Measurements from ENCODE around the gene EQTN. TPM values are rescaled to one million over a fixed set of nuclear protein-coding genes. Genes with fewer than 3 reads are reported as not detected.

Gene EQTN
- total and polyA plus RNA-seq, 4 donors: 0.08 to 0.14 TPM; not detected in 2

- H3K27me3 ChIP-seq (ENCODE audit: control insufficient read depth in 4 of 4, insufficient read depth in 4 of 4, low read length in 3 of 4): no peaks in the 10 kb centered on the region
- no peak for DNase-seq (ENCODE audit: low spot score)
- 89% methylated on average over 9 of the region's 9 CpGs for WGBS
- H3K4me1 ChIP-seq (ENCODE audit: control insufficient read depth in 4 of 4, insufficient read depth in 4 of 4, low read length in 3 of 4): no peaks in the 10 kb centered on the region
- no peaks in the 10 kb centered on the region for H3K9me3 ChIP-seq (ENCODE audit: control insufficient read depth in 4 of 4, low read length in 3 of 4)
- H3K27ac ChIP-seq (ENCODE audit: low read depth in 1 of 2, low read length in 2 of 2): no peak overlapping the region
- H3K4me3 ChIP-seq (ENCODE audit: low read depth in 1 of 3, low read length in 3 of 3): no peak overlapping the region
- no peak overlapping the region for H3K9ac ChIP-seq (ENCODE audit: low read depth in 1 of 2, low read length in 2 of 2)
- no peaks in the 10 kb centered on the region for H3K36me3 ChIP-seq (ENCODE audit: control insufficient read depth in 4 of 4, insufficient read depth in 3 of 4, low read depth in 1 of 4, low read length in 3 of 4)
- no peak for TF ChIP-seq GABPA (IDR thresholded peaks at IDR 0.05 in 1 of 2, conservative IDR thresholded peaks at IDR 0.05 in 1 of 2)
- no peak for TF ChIP-seq RXRA (IDR thresholded peaks at IDR 0.05)
- no peak for TF ChIP-seq EGR1 (IDR thresholded peaks at IDR 0.05; ENCODE audit: low read depth in 2 of 2)
- no peak for TF ChIP-seq HNF4A (conservative IDR thresholded peaks at IDR 0.05)
- no peak for TF ChIP-seq SP1 (IDR thresholded peaks at IDR 0.05)
- TF ChIP-seq NR2F2 (IDR thresholded peaks at IDR 0.05): no peak
- TF ChIP-seq, protein P1, sequence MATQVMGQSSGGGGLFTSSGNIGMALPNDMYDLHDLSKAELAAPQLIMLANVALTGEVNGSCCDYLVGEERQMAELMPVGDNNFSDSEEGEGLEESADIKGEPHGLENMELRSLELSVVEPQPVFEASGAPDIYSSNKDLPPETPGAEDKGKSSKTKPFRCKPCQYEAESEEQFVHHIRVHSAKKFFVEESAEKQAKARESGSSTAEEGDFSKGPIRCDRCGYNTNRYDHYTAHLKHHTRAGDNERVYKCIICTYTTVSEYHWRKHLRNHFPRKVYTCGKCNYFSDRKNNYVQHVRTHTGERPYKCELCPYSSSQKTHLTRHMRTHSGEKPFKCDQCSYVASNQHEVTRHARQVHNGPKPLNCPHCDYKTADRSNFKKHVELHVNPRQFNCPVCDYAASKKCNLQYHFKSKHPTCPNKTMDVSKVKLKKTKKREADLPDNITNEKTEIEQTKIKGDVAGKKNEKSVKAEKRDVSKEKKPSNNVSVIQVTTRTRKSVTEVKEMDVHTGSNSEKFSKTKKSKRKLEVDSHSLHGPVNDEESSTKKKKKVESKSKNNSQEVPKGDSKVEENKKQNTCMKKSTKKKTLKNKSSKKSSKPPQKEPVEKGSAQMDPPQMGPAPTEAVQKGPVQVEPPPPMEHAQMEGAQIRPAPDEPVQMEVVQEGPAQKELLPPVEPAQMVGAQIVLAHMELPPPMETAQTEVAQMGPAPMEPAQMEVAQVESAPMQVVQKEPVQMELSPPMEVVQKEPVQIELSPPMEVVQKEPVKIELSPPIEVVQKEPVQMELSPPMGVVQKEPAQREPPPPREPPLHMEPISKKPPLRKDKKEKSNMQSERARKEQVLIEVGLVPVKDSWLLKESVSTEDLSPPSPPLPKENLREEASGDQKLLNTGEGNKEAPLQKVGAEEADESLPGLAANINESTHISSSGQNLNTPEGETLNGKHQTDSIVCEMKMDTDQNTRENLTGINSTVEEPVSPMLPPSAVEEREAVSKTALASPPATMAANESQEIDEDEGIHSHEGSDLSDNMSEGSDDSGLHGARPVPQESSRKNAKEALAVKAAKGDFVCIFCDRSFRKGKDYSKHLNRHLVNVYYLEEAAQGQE (IDR thresholded peaks at IDR 0.05): no peak
- no peak for TF ChIP-seq JUND (IDR thresholded peaks at IDR 0.05)
- TF ChIP-seq FOXA2 (IDR thresholded peaks at IDR 0.05): no peak
These were observed 32.3 kb upstream of the EQTN start for GRCh38 chr9:27329291-27329690.

- H3K4me3 ChIP-seq (ENCODE audit: low read depth in 1 of 3, low read length in 3 of 3): no peak overlapping the region
- H3K36me3 ChIP-seq (ENCODE audit: control insufficient read depth in 4 of 4, insufficient read depth in 3 of 4, low read depth in 1 of 4, low read length in 3 of 4): no peaks in the 10 kb centered on the region
- no peaks in the 10 kb centered on the region for H3K4me1 ChIP-seq (ENCODE audit: control insufficient read depth in 4 of 4, insufficient read depth in 4 of 4, low read length in 3 of 4)
- no peaks in the 10 kb centered on the region for H3K27me3 ChIP-seq (ENCODE audit: control insufficient read depth in 4 of 4, insufficient read depth in 4 of 4, low read length in 3 of 4)
- no peak overlapping the region for H3K9ac ChIP-seq (ENCODE audit: low read depth in 1 of 2, low read length in 2 of 2)
- H3K27ac ChIP-seq (ENCODE audit: low read depth in 1 of 2, low read length in 2 of 2): no peak overlapping the region
- no peak for DNase-seq (ENCODE audit: low spot score)
- no peaks in the 10 kb centered on the region for H3K9me3 ChIP-seq (ENCODE audit: control insufficient read depth in 4 of 4, low read length in 3 of 4)
- TF ChIP-seq SP1 (IDR thresholded peaks at IDR 0.05) (no peak), RAD21 (IDR thresholded peaks at IDR 0.05) (no peak), TAF1 (conservative IDR thresholded peaks at IDR 0.05) (no peak), HNF4A (conservative IDR thresholded peaks at IDR 0.05) (no peak), ATF3 (IDR thresholded peaks at IDR 0.05) (no peak)
- TF ChIP-seq, protein P1 (IDR thresholded peaks at IDR 0.05): no peak
- 91% methylated on average over 3 of the region's 3 CpGs for WGBS
These were observed 31.5 kb upstream of the EQTN start for GRCh38 chr9:27328483-27328882.
